HG03457 (cell line): ENCODE measurements around the gene CIROP.

Source experiments
- ATAC-seq: cut with Tn5 transposase; IDR thresholded peaks from one replicate; pipeline ENCODE4 v1.9.1; 2021; ENCODE audit warnings: moderate number of reproducible peaks; ENCODE audit not compliant: unreplicated experiment

Gene CIROP, protein sequence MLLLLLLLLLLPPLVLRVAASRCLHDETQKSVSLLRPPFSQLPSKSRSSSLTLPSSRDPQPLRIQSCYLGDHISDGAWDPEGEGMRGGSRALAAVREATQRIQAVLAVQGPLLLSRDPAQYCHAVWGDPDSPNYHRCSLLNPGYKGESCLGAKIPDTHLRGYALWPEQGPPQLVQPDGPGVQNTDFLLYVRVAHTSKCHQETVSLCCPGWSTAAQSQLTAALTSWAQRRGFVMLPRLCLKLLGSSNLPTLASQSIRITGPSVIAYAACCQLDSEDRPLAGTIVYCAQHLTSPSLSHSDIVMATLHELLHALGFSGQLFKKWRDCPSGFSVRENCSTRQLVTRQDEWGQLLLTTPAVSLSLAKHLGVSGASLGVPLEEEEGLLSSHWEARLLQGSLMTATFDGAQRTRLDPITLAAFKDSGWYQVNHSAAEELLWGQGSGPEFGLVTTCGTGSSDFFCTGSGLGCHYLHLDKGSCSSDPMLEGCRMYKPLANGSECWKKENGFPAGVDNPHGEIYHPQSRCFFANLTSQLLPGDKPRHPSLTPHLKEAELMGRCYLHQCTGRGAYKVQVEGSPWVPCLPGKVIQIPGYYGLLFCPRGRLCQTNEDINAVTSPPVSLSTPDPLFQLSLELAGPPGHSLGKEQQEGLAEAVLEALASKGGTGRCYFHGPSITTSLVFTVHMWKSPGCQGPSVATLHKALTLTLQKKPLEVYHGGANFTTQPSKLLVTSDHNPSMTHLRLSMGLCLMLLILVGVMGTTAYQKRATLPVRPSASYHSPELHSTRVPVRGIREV

DNA sequence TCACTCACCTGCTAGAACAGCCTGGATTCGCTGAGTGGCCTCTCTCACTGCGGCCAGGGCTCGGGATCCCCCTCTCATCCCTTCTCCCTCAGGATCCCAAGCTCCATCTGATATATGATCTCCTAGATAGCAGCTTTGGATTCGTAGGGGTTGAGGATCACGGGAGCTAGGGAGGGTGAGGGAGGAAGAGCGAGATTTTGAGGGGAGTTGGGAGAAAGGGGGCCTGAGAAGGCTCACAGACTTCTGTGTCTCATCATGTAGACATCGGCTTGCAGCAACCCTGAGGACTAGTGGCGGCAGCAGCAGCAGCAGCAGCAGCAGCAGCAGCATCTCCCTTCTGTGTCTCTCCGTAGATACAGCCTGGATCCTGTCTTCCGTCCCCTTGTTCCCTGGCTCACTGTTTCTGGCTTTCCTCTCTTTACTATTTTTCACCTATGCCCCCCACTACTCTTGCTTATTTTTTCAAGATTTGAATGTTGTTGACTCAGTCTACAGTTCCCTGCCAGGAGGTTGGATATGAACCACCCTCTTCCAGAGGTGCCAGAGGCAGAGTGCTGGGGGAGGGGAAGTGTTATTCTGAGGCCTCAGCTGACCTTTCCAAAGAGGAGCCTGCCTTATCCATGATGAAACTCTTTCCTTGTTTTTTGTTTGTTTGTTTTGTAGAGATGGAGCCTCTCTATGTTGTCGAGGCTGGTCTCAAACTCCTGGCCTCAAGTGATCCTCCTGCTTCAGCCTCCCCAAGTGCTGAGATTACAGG, at the start of gene CIROP:
TSS of gene CIROP (minus strand) at position 399 of the 757 bp plus-strand sequence. CDS start at position 330, 69 bp downstream.
- no peak for ATAC-seq

DNA sequence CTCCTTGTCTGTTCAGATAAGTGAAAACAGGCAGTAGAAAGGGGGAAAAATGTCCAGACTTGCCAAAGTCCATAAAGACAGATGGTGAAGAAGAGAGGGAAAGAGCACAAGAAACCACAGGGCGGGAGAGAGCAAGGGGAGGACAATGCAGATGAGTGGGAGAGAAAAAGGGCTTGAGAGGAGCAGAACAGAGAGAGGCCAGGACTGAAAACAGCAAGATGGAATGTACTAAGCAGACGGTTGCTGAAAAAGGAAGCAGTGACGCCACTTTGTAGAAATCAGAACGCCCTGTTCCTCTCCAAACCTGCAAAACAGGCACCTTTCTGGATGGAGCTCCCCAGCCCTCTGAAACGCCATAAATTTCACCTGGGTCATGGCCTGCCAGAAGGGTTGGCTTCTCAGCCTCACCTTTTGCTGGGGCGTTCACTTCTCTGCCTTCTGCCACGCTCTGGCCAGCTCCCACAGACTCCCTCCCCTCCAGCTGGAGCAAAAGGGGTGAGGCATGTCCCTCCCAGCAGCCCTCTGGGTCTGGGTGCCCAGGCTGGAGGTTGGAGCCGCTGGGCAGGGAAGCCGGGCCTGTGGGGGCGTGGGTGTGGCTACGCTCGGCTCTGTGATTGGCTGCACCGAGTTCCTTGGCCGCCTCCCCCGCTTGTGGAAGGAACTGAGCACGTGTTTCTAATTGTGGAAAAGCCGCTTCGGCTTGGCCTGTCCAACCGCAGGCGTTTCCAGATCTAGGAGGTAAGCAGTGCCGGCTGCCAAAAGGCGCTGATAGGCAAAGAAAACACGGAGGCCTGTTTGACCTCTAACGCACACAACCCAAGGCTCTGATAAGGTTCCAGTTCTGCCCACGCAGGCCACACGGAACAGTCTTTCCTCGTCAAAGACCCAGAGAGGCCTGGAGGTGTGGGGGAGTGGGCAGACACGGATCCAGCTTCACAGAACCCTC, 49.3 kb upstream of the CIROP start:
- no peak for ATAC-seq

DNA sequence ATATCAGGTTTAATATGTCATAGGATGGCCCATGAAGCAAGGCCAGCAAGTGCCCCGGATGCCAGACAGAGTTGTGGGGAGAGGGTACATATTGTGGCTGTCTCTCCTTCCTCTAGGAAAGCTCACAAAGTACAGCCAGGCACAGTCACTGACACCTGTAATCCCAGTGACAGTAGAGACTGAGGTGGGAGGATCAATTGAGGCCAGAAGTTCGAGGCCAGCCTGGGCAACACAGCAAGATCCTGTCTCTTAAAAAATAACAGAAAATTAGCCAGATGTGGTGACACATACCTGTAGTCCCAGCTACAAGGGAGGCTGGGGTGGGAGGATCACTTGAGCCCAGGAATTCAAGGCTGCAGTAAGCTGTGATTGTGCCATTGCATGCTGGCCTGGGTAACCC, 46.6 kb upstream of the CIROP start:
- ATAC-seq, result no peak

DNA sequence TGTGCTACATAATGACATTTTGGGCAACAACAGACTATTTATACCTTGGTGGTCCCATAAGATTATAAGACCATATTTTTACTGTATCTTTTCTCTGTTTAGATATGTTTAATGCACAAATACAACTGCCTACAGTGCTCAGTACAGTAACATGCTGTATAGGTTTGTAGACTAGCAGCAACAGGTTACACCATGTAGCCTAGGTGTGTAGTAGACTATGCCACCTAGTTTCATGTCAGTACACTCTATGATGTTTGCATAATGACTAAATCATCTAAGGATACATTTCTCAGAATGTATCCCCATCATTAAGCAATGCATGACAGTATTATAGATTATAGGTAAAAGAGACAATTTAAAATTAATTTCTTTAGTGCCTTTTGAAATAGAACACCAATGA, 45.0 kb upstream of the CIROP start:
- ATAC-seq, result no peak

- ATAC-seq, result no peak
Observed at GRCh38 chr14:23148591-23149249, 43.9 kb upstream of the CIROP start.

DNA sequence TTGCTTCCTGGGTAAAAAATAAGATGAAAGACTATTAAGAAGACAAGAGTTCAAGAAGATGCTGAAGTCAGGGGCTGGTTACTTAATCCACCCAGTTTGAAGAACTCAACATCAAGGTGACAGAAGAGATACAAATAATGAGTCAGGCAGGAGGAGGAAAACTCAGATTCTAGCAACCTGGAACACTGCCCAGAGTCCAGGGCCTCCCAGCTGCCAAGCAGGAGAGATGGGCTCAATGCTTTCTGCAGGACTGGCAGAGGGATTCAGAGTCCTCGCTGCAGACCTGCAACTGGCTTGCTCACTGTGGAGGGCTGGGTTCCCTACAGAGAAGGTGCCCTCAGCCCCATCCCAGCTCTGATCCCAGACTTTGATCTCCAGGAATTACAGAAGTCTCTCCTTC, 42.9 kb upstream of the CIROP start:
- ATAC-seq, result no peak

DNA sequence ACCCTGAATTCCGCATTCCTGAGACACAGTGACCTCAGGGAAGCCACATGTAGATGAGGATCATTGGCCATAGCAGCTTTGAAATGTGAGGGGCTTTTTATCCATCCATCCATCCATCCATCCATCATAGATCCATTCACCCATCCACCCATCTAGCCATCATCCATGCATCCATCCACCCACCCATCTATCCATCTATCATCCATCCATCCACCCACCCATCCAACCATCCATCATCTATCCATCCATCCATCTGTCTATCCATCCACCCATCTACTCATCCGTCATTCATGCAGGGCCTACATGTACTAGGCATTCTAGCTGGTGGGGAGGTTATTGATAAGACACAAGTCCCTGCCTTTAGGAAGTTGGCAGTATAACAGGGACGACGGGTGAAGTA, 42.2 kb upstream of the CIROP start:
- ATAC-seq, result no peak

DNA sequence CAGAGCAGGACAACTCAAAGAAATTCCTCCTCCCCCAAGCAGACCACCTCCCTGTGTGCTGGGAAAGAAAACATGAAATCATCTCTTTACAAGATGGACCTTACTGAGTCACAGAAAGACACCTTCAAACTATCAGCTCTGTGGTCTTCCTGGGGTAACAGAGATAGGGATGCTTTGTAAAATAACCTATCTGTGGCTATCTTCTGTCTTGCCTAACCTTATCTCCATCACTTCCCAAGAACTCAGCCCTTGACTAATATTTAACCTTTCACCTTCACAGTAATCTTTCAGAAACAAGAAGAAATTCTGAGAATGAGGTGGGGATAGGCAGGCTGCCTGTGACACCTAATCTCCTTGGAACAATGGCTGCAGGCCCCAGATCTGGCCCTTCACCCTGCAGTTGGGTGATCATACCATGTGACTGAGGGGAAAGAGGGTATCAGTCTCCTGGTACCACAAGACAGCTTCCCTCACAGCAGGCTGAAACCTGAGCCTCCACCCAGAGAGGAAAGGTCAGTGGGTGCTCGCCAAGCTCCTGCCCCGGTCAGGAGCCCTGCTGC, 41.6 kb upstream of the CIROP start:
- ATAC-seq, result no peak

DNA sequence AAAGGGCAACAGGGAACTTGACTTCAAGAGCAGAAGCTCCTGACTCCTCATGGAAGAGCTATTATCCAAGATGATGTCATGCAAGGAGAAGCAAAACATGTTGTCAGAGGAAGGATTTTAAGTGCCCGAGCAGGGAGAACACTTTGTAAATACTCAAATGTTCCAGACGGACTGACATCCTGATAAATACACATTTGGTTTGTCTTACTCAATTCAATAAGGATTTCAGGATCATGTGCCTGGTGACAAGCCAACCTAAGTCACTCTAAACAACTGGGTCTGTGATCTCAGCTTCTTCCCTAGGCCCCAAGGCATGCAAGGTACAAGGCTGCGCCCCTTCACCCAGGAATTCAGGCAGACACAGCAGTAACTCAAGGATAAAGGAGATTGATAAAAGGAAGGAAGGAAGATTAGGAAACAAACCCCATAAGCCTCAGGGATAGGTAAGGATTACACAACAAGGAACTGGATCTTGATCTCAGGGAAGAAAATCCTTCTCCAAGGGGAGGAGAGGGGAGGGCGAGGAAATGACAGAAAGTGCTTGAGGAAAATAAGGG, 41.1 kb upstream of the CIROP start:
- ATAC-seq, result no peak

DNA sequence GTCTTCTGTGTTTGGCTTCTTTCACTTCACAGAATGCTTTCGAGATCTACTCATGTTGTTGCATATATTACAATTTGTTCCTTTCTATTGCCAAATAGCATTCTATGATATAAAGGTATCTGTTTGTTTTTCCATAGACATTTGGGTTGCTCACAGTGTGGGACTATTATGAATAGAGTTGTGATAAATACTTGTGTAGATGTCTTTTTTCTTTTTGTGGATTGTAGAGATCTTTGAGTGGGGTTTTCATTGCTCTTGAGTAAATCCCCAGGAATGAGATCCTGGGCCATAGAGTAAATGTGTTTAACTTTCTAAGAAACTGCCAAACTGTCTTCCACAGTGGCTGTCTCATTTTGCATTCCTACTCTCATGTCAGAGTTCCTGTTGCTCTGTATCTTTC, 39.1 kb upstream of the CIROP start:
- ATAC-seq, result no peak

GRCh38 chr14:23142826-23143225, 38.0 kb upstream of the CIROP start:
- ATAC-seq, result no peak

GRCh38 chr14:23141706-23142444, 37.1 kb upstream of the CIROP start:
- no peak for ATAC-seq

- ATAC-seq, result no peak
Observed at GRCh38 chr14:23140371-23140770, 35.6 kb upstream of the CIROP start.

GRCh38 chr14:23139874-23140273, 35.1 kb upstream of the CIROP start:
- no peak for ATAC-seq

- no peak for ATAC-seq
Observed at GRCh38 chr14:23137813-23138535, 33.2 kb upstream of the CIROP start.

DNA sequence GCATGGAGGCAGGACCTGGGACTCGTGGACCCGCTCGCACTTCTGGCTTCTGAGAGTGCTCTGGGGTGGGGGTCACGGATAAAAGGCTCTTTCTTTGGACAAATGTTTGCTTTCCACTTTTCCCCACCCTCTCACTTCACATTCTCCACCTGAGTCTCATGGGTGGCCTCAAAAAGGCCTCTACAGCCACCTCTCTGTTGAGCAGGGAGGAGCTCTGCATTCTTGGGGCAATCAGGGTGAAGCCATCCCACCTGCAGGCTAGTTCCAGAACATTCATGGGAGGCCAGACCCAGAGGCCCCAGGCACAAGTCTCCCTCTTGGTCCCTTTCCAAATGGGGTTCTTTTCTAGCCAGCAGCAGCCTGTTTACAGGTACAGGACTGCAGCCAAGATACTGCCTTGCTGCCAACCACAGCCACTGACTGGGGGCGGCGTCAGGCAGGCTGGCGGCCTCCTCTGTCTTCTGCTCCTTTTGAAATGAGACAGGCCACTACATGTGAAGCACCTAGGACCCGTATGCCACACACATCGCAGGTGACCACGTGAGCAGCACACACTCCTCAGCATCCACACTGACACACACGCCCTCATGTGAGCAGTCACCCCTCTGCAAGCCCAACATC, 32.5 kb upstream of the CIROP start:
- no peak for ATAC-seq

- ATAC-seq, result no peak
Observed at GRCh38 chr14:23136566-23137133, 31.9 kb upstream of the CIROP start.
